GM19193 (cell line): ENCODE data around the gene SND1.

Source experiments
- POLR2A ChIP-seq: IDR thresholded peaks from 4 replicates; pipeline ENCODE4 v1.6.1; 2011; ENCODE audit not compliant: insufficient read depth, insufficient read length; ENCODE audit errors: extremely low read depth

SND1 gene

DNA sequence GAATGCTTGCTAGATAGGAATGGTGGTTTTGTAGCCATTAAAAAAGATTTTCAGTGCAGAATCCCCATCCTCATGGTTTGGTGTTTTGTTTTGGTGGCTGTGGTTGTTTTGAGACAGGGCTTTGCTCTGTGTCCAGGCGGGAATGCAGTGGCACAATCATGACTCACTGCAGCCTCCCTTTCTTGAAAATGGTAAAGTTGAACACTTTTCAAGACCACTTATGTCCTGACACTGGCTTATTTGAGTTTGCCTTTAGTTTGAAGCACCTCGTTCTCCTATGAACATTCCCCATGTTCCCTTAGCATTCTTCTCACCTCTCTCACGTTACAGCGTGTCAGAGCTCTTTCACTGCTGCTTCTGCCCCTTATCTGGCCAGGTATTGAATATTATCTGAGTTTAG lies 239.2 kb downstream of the SND1 start:
- TF ChIP-seq POLR2A = no peak

DNA sequence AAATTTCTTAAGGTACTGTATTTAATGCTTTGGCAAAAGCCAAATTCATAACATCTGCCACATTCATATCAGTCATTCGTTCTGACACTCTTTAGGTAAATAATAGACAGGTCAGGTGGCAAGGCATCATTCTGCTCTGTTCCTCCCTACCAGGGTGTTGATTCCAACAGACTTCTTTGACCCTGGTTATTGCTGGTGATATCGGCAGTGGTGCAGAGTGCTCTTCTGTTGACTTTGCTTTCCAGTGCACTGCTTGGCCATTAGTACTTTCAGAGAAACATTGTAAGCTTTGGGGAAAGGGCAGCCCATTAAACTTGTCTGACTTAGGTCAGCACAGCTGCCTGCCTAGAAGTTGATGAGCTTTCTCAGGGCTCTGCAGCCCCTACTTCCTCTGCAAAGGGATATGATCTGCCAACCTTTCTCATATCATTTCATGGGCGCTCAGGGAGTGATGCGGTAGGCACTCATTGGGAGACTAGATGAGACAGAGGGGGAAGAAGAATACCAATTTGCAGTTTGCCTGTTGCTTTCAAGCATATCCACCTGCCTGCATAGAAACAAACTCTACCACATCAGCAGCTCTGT lies 240.0 kb downstream of the SND1 start:
- TF ChIP-seq POLR2A = no peak

DNA sequence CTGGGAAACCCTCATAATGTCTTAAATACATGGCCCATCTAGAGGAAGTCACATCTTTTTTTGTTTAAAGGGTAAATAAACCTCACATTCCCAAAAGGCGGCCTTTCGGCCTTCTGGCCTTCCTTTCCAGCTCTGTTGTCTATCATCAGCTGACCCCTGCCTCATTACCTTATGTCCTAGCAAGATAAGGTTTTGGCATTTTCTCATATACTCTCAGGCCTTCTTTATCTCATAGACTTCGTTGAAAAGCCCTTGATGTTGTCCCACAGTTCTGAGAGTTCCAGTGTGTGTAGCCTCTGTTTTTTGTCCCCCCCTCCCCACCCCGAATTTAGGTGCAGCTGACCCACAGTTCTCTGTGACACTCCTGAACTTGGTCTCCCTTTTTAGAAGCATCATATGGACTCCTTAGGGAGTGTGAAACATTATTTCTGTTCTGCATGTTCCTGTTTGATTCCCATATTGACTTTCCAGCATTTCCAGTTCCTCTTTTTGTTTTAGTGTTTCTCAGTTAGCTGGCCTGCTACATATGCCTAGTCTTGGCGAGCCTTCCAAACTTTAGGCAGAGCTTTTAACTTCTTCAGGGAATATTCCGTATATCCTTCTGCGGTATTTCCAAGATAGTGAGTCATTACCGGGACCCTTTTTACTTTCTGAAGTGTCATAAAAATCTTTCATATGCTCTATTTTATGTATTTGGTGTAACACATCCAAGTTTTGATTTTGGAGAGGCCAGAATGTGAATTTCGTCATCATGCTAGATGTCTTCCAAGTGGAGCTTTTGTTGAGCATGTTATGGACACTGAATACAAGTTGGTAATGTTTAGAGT lies 240.7 kb downstream of the SND1 start:
- TF ChIP-seq POLR2A = no peak

DNA sequence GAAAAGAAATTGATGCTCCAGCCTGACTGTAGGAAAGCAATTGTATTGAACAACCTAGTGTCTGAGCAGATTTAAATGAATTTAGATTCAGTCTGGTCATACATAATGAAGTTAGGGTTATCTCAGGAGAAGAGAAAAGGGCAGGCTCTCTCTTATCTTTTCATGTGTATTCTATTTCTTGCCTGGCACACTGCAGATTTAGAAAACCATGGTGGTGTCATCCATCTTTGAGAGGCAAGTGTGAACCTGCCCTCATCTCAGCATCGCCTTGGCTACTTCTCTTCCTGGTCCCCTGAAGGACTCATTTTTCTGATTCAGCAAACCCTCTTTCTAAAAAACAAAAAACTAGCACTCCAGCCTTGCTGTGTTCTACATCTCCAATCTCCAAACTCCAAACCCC lies 241.6 kb downstream of the SND1 start:
- no peak for TF ChIP-seq POLR2A

DNA sequence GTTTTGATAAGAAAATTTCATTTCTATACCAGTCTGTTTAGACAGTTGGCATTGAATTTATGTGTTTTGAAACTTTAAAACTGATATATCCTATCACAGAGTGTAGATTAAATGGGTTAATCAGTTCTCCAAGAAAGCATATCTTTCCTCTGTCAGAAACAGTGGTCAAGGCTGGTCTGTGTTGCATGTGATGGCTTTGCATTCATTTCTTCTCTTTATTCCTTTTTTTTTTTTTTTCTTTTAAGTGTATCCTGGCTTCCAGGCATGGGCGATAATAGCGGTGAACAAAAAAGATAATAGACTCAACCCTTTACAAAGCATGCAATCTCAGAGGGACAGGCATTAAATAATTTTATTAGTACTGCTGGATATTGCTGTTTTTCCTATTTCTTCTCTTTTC lies 242.6 kb downstream of the SND1 start:
- no peak for TF ChIP-seq POLR2A

DNA sequence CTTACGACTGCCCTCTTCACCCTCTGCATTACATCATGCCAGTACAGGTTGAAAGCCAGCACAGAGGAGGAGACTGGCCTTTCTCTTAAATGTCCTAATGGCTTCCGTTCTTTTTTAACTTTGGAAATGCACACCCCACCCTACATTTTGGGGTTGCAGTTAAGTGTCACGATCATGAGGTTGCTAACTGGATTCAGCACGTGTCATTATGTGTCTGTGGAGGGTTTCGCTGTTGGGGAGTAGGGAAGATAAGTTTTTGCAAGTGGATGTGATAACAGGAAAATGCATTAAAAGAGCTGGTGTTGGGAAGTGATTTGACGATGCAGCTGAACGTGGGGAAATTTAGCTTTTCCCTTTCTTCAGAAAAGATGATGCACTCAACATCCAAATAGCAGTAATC lies 243.4 kb downstream of the SND1 start:
- TF ChIP-seq POLR2A = no peak

DNA sequence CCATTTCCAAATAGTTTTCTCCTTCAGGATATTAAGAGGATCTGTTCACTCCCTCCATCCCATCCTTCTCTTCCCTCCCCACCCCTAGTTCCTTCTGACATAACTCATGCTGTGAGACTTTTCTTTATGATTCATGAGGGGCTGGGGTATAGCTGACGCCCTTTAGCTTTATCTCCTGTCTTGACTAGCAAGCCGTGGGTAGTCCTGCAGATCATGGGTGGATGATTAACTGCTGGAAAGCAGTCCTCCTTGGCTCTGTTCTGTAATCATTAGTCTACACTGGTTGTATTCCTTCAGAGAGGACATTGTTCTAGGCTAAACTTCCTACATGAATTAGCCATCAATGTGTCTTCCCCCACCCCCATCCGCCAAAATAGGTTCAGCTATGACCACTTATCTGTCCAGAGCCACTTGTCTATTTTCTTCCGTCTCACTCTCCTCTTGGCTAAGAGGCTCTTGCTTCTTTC lies 243.9 kb downstream of the SND1 start:
- no peak for TF ChIP-seq POLR2A

DNA sequence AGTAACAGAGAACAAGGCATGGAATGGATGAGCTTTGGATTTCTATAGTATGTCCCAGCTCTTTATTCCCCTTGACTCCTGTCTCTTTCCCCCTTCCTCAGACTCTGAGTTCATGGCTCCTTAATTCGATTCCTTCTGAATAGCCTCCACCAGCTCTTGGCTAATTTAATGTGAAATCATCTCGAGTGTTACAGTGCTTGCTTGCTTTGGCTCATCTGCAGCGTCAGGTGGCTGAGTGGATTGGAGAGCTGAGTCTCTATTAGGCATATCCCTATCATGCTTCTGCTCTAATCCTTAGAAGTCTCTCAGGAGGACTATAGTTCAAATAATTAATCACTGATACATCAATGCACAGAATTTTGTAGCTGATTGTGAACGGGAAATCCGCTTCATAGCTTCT lies 244.7 kb downstream of the SND1 start:
- no peak for TF ChIP-seq POLR2A

DNA sequence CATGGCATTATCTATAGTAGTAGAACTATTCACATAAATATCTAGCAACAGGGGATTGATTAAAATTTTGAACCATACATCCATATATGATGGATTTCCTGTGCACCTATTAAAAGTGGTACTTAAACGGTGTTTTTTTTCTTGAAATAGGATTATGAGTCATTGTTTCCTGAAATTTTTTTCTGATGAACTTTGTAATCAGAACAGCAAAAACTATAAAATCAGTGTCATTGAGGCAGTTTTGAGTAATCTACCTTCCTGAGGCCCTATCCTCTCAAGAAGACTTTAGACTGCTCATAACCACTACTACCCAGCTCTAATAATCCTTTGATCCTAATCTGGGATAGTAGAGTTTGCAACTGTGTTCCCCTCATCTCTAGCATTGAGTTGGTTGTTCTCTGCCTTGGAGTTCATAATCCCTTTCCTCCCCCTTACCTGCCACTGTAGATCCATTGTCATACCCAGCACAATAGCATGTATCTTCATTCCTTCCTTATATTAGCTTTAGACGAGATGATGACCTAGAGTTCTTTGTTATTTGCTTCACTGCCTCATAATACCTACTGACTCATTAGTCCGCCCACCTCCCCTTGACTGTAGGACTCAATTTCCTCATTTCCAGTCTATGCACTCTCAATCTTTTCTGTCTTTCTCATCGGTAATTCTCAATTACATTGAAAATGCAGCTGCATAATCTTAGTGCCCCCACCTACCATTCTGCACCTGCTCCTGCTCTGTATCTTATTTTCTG lies 245.9 kb downstream of the SND1 start:
- TF ChIP-seq POLR2A = no peak

DNA sequence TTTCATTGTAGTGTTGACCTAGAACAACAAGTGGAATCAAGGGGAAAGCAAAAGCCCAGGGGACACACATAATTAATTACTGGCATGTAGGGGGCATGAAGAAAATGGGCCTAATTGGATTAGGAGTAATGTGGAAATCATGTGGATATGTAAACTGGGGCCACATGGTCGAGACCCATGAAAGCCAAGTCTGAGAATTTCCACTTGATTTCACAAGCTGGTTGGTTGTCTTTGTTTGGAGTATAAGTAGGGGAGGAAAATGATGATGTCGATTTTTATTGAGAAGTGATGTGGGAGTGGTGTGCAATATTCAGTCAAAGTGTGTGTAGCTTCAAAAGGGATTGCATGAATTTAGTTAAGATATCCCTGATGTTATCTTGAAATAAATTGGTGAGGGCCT lies 247.4 kb downstream of the SND1 start:
- TF ChIP-seq POLR2A = no peak

DNA sequence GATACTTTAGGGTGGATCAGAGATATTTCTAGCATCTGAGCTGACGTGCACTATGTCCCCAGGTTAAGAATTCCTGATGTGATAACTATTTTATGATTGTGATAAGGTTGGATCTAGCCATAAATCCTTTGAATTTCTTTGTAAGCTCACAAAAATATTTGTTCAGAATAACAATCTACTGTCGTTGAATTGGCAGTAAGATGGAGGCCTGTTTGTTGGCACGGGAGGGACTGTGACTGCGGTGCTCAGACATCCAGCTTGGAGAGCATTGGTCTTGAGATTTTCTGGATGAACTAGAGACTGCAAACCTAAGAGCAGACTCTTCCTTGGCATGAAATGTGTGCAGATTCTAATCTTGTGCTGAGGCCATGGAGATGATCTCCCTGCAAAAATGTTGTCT lies 248.1 kb downstream of the SND1 start:
- no peak for TF ChIP-seq POLR2A

DNA sequence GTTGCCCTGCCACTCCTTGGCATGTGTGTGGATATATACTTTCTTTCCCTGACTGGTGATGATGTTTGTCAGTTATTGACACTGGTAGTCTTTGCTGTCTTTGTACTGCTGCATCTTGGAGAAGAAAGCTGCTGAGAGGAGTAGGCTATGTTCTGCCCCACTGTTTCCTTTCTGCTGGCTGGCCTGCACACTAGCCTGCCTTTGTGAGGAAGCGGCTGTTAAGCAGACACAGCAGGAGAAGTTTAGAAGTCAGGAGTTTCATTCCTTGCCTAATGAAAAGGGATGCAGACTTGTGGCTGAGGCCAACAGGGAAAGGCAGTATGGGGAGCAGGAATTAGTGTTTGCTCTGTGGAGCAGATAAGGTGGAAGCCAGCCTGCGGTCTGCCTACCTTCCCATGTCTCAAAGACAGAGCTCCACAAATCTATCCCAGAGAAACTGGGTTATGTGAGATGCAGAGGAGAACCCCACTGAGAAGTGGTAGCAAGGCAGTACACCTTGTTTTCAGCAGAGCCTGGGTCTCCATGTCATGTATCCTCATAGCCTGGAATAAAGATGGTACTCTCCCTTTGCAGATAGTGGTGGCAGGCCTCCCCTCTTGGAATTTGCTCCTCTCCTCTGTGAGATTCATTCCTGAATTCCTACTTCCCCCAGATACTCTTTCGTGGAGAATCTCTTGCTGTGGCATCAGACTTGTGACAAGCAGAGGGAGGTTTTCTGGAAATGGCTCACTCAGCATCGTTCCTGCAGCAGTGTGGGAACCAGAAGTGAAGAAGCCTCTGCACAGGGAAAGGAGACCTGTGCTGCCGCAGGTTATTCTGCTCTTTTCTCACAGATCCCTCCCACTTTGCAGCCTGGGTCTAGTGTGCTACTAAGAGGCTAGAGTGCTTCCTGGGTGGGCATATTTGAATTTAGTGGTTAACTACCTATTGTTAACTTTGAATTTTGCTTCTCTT lies 249.0 kb downstream of the SND1 start:
- TF ChIP-seq POLR2A = no peak

DNA sequence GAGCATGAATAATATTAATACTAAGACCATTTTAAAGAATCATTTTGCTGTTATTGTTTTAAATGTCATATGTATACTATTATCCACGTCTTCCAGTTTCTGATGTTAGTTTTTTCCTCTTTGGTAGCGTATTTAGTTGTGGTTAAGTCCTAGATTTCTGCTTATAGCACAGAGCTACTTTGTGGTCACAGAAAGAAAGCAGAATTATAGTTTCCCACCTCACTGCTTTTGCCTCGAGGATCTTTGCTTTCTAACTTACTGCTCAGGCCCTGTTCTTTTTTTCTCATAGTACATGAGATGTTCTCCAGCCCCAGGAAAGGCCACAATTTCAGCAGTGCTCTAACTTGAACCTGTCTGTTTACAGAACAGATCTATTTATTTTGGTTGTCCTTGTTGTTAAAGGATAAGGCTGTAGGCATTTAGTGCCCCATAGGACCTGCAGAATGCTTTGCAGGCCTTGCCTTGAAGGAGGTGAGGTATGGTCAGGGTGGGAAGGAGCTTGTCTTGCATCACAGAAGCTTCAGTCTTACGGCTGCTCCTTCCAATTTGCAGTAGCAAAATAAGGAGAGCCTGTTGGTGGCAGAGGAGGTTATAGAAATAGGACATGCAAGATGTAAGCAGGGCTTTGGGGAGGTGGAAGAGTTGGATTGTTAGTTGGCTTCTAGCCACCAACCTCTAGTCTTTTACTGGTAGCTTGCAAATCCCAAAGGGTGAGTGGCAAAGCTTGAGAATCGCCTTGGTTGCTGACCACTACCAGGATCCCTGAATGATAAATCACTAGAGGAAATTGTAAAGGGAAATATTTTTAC lies 250.1 kb downstream of the SND1 start:
- no peak for TF ChIP-seq POLR2A
